ENCODE data around the gene PARL. TPM values are rescaled to one million over a fixed set of nuclear protein-coding genes. Genes with fewer than 3 reads are reported as not detected.

PARL gene
- 55.7 and 75.9 TPM in 2 replicates for total RNA-seq (2014; rRNA removed; shearing (Covaris generic); ENCODE audit: low replicate concordance)

- Histone ChIP-seq H3K4me3 (peak within 1 kb of the TSS; percentile 86), H3K36me3 (peaks cover 11% of the 10 kb centered on the region), H3K27me3 (no peaks in the 10 kb centered on the region), H3K9me3 (no peaks in the 10 kb centered on the region)
- DNase-seq, result peak; percentile 96
Measured at GRCh38 chr3:183884427-183885296, at the start of gene PARL. PARL (minus strand) TSS chr3:183884880; CDS start chr3:183884846, 34 bp downstream.

- no peaks in the 10 kb centered on the region for H3K27me3 ChIP-seq
- no peaks in the 10 kb centered on the region for H3K9me3 ChIP-seq
- DNase-seq, result no peak
- H3K36me3 ChIP-seq, result peaks cover 24% of the 10 kb centered on the region
- H3K4me3 ChIP-seq, result no peak overlapping the region
Measured at GRCh38 chr3:183933160-183933559, 48.5 kb upstream of the PARL start.

GRCh38 chr3:183931881-183932280, 47.2 kb upstream of the PARL start:
- peaks cover 15% of the 10 kb centered on the region for H3K36me3 ChIP-seq
- H3K27me3 ChIP-seq, result no peaks in the 10 kb centered on the region
- H3K9me3 ChIP-seq, result no peaks in the 10 kb centered on the region
- H3K4me3 ChIP-seq, result no peak overlapping the region
- no peak for DNase-seq

- Histone ChIP-seq H3K9me3 (no peaks in the 10 kb centered on the region), H3K4me3 (no peak overlapping the region), H3K27me3 (no peaks in the 10 kb centered on the region), H3K36me3 (peaks cover 12% of the 10 kb centered on the region)
- no peak for DNase-seq
Measured at GRCh38 chr3:183930086-183930485, 45.4 kb upstream of the PARL start.

- no peaks in the 10 kb centered on the region for H3K27me3 ChIP-seq
- no peak overlapping the region for H3K4me3 ChIP-seq
- no peaks in the 10 kb centered on the region for H3K9me3 ChIP-seq
- H3K36me3 ChIP-seq, result peaks cover 13% of the 10 kb centered on the region
- DNase-seq, result no peak
Measured at GRCh38 chr3:183927059-183927458, 42.4 kb upstream of the PARL start.

- Histone ChIP-seq H3K27me3 (no peaks in the 10 kb centered on the region), H3K9me3 (no peaks in the 10 kb centered on the region), H3K36me3 (peaks cover 18% of the 10 kb centered on the region), H3K4me3 (no peak overlapping the region)
- no peak for DNase-seq
Measured at GRCh38 chr3:183924956-183925355, 40.3 kb upstream of the PARL start.

- no peak overlapping the region for H3K4me3 ChIP-seq
- peaks cover 18% of the 10 kb centered on the region for H3K36me3 ChIP-seq
- H3K9me3 ChIP-seq, result no peaks in the 10 kb centered on the region
- no peak for DNase-seq
- no peaks in the 10 kb centered on the region for H3K27me3 ChIP-seq
Measured at GRCh38 chr3:183924543-183924942, 39.9 kb upstream of the PARL start.

GRCh38 chr3:183922421-183922820, 37.7 kb upstream of the PARL start:
- H3K27me3 ChIP-seq, result no peaks in the 10 kb centered on the region
- no peak for DNase-seq
- H3K36me3 ChIP-seq, result peaks cover 18% of the 10 kb centered on the region
- H3K9me3 ChIP-seq, result no peaks in the 10 kb centered on the region
- no peak overlapping the region for H3K4me3 ChIP-seq

- Histone ChIP-seq H3K27me3 (no peaks in the 10 kb centered on the region), H3K4me3 (no peak overlapping the region), H3K36me3 (peaks cover 18% of the 10 kb centered on the region), H3K9me3 (no peaks in the 10 kb centered on the region)
- DNase-seq, result no peak
Measured at GRCh38 chr3:183921096-183921495, 36.4 kb upstream of the PARL start.

GRCh38 chr3:183920416-183920815, 35.7 kb upstream of the PARL start:
- H3K36me3 ChIP-seq, result peaks cover 17% of the 10 kb centered on the region
- H3K9me3 ChIP-seq, result no peaks in the 10 kb centered on the region
- no peak overlapping the region for H3K4me3 ChIP-seq
- no peak for DNase-seq
- H3K27me3 ChIP-seq, result no peaks in the 10 kb centered on the region

- Histone ChIP-seq H3K27me3 (no peaks in the 10 kb centered on the region), H3K4me3 (no peak overlapping the region), H3K36me3 (peaks cover 10% of the 10 kb centered on the region; the same call in 1 of the 2 replicates), H3K9me3 (no peaks in the 10 kb centered on the region)
- no peak for DNase-seq
Measured at GRCh38 chr3:183918178-183918577, 33.5 kb upstream of the PARL start.

- Histone ChIP-seq H3K36me3 (peaks cover 10% of the 10 kb centered on the region; the same call in 1 of the 2 replicates), H3K9me3 (no peaks in the 10 kb centered on the region), H3K4me3 (no peak overlapping the region), H3K27me3 (no peaks in the 10 kb centered on the region)
- no peak for DNase-seq
Measured at GRCh38 chr3:183917776-183918175, 33.1 kb upstream of the PARL start.

- DNase-seq, result no peak
- no peaks in the 10 kb centered on the region for H3K9me3 ChIP-seq
- H3K36me3 ChIP-seq, result no peaks in the 10 kb centered on the region
Measured at GRCh38 chr3:183914856-183915255, 30.2 kb upstream of the PARL start.

GRCh38 chr3:183913580-183913920, 28.9 kb upstream of the PARL start:
- Histone ChIP-seq H3K9me3 (no peaks in the 10 kb centered on the region), H3K4me3 (no peak overlapping the region), H3K36me3 (no peaks in the 10 kb centered on the region), H3K27me3 (no peaks in the 10 kb centered on the region; the same call in 1 of the 2 replicates)
- DNase-seq, result no peak

More at GRCh38 chr3:183914856-183915255, 30.2 kb upstream of the PARL start:
- Histone ChIP-seq H3K4me3 (no peak overlapping the region), H3K27me3 (no peaks in the 10 kb centered on the region; the same call in 1 of the 2 replicates)

GRCh38 chr3:183912895-183913579, 28.4 kb upstream of the PARL start:
- Histone ChIP-seq H3K27me3 (no peaks in the 10 kb centered on the region; the same call in 1 of the 2 replicates), H3K9me3 (no peaks in the 10 kb centered on the region), H3K36me3 (no peaks in the 10 kb centered on the region), H3K4me3 (no peak overlapping the region)
- DNase-seq, result no peak

GRCh38 chr3:183911763-183912506, 27.3 kb upstream of the PARL start:
- Histone ChIP-seq H3K36me3 (no peaks in the 10 kb centered on the region), H3K4me3 (no peak overlapping the region), H3K9me3 (no peaks in the 10 kb centered on the region), H3K27me3 (no peaks in the 10 kb centered on the region; the same call in 1 of the 2 replicates)
- DNase-seq, result no peak

- no peak for DNase-seq
- Histone ChIP-seq H3K9me3 (no peaks in the 10 kb centered on the region), H3K4me3 (no peak overlapping the region), H3K27me3 (no peaks in the 10 kb centered on the region; the same call in 1 of the 2 replicates), H3K36me3 (no peaks in the 10 kb centered on the region)
Measured at GRCh38 chr3:183911087-183911486, 26.4 kb upstream of the PARL start.
